Upper lobe of left lung (tissue), 6 donors: ENCODE data around the gene CIB1. TPM values are rescaled to one million over a fixed set of nuclear protein-coding genes. Genes with fewer than 3 reads are reported as not detected.

Source experiments
- ATAC-seq, 2 donors: fragments of 200-7000 bp; cut with Tn5 transposase; one replicate each; pipeline ENCODE4 v1.9.1; 2022; ENCODE audit warnings: mild to moderate bottlenecking in 2 of 2, moderate library complexity in 2 of 2; ENCODE audit not compliant: low FRiP score in 2 of 2
- DNase-seq, 2 donors: peaks; one replicate each; pipeline ENCODE4 v3.0.0-alpha.2; 2019 to 2020
- H3K27ac ChIP-seq, 4 donors: fragments of 200-600 bp; sonication (generic); one replicate each; pipeline ENCODE4 v1.5.1; 2016 to 2019
- H3K27me3 ChIP-seq, 4 donors: fragments of 200-600 bp; sonication (generic); one replicate each; pipeline ENCODE4 v1.5.1; 2017 to 2019
- H3K36me3 ChIP-seq, 4 donors: fragments of 200-600 bp; sonication (generic); one replicate each; pipeline ENCODE4 v1.5.1; 2016 to 2019
- H3K4me1 ChIP-seq, 4 donors: fragments of 200-600 bp; sonication (generic); one replicate each; pipeline ENCODE4 v1.5.1; 2018 to 2019
- H3K4me3 ChIP-seq, 4 donors: fragments of 200-600 bp; sonication (generic); one replicate each; pipeline ENCODE4 v1.5.1; 2017 to 2019; ENCODE audit warnings: mild to moderate bottlenecking in 2 of 4, moderate library complexity in 1 of 4
- H3K9me3 ChIP-seq, 4 donors: fragments of 200-600 bp; sonication (generic); one replicate each; pipeline ENCODE4 v1.5.1; 2018 to 2019
- CTCF ChIP-seq, 6 experiments: fragments of 450-650 bp in 4 of 6; fragments of 200-600 bp in 2 of 6; sonication (generic) in 2 of 6; IDR thresholded peaks; one replicate each; pipeline ENCODE4 v1.5.1; 2016 to 2019; ENCODE audit warnings: antibody characterized with exemption in 6 of 6
- EP300 ChIP-seq, 4 donors: sonication (generic); formaldehyde crosslinking; IDR thresholded peaks; one replicate each; pipeline ENCODE4 v1.5.1; 2017; ENCODE audit warnings: antibody characterized with exemption in 4 of 4, control low read depth in 2 of 4
- POLR2A ChIP-seq, 4 donors: fragments of 450-650 bp; IDR thresholded peaks; one replicate each; pipeline ENCODE4 v1.5.1; 2016 to 2017; ENCODE audit warnings: antibody characterized with exemption in 4 of 4, mild to moderate bottlenecking in 2 of 4
- POLR2AphosphoS5 ChIP-seq, 2 donors: sonication (generic); formaldehyde crosslinking; IDR thresholded peaks; one replicate each; pipeline ENCODE4 v1.5.1; 2017; ENCODE audit warnings: antibody characterized with exemption in 2 of 2
- WGBS, 2 donors: methylation state at CpG; one replicate each; pipeline ENCODE4 v1.1.5; 2017 to 2018; 5-methylcytosine and 5-hydroxymethylcytosine counted together
- total RNA-seq, 6 donors: library from RNA; depleted of rRNA in 4 of 6; stranded (reverse); fragments of >200 nt in 4 of 6; gene quantifications; one replicate each; pipeline versions ENCODE4 v1.1.0 to v1.2.1, GENCODE V29; 2016 to 2021
- donor health status: DM: no; HTN: no; CAD: no; lungs with moderate emphysema.
- donor health status: DM: no; HTN: yes; CAD: no; lungs with severe emphysema.

CIB1 gene
- total RNA-seq, 6 donors from 2014 or later: 40.9 to 89.6 (median 75.5) TPM

DNA sequence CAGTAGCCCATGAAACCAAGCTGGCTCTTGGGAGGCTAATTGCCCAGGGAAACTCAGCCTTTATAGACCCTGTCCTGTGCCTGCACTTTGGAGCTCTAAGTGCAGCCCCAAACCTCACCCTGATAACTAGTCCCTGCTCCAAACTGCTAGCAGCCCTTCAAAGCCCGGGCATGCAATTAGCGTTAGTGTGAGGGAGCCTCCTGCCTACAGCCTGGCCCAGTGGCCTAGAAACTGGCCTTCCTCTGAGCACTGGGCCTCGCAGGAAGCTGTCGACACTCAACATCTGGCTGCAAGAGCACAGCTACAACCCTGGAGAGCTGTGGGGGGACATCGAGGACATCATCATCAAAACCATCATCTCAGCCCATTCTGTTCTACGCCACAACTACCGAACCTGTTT is 24.0 kb upstream of the CIB1 start:
- no peaks in the 10 kb centered on the region for H3K36me3 ChIP-seq
- TF ChIP-seq POLR2AphosphoS5 (IDR thresholded peaks at IDR 0.05): no peak
- TF ChIP-seq POLR2A (IDR thresholded peaks at IDR 0.05): no peak
- TF ChIP-seq EP300 (IDR thresholded peaks at IDR 0.05): no peak
- no peak for TF ChIP-seq CTCF (IDR thresholded peaks at IDR 0.05)
- no peak for DNase-seq
- 86 to 90% methylated on average over 6 to 7 of the region's 7 CpGs for WGBS, 2 donors
- H3K4me1 ChIP-seq: no peaks in the 10 kb centered on the region
- no peak overlapping the region for H3K4me3 ChIP-seq
- H3K27ac ChIP-seq: no peak overlapping the region
- no peaks in the 10 kb centered on the region for H3K27me3 ChIP-seq
- H3K9me3 ChIP-seq: no peaks in the 10 kb centered on the region
- ATAC-seq: no peak

DNA sequence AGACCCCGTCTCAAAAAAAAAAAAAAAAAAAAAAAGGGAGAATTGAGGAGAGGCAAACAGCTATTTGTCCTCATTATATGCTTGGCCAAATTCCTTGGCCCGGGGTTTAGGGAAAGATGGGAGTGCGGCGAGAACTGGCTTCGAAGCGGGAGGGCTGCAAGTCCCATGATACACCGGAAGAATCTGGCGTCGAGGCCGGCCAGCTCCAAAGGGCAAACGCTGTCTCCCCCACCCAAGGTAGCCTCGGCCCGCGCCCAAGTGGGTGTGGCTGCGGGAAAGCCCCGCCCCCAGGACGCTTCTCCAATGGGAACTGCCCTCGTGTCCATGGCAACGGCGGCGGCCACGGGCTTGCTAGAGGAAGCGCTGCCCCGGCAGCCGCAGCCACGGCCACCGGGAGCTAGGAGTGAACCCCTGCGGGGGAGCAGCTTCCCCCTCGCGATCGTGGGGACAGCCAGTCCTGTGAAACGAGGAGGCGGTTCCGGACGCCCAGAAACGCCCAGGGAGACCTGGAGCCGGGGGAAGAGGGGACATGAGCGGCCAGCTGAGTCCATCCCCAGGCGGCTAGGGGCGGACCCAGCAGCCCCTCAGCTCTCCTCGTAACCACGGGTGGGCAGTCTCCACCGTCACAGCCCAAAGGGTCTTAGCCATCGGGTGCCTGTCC is 15.6 kb upstream of the CIB1 start, which contains the start of gene TTLL13:
Gene TTLL13, plus strand, starts transcription at position 354 of the 661 bp plus-strand sequence. CDS start 1,075 bp downstream, outside the sequence.
- DNase-seq: peak; percentile 97 to 98
- ATAC-seq: peak; percentile 92 to 98
- WGBS, 2 donors: 0 to 4% methylated on average over 18 to 22 of the region's 44 CpGs
- Histone ChIP-seq H3K27me3 (no peaks in the 10 kb centered on the region), H3K9me3 (no peaks in the 10 kb centered on the region), H3K4me1 (peaks cover 6 to 16% (median 7%) of the 10 kb centered on the region in 4 donors), H3K27ac (peak within 1 kb of the TSS in 3 of 4 donors; percentile 4 to 59 (median 17)), H3K4me3 (peak within 1 kb of the TSS; percentile 5 to 73 (median 64)), H3K36me3 (no peaks in the 10 kb centered on the region)
- TF ChIP-seq CTCF (IDR thresholded peaks at IDR 0.05): peak in 2 of 6 experiments; percentile 10 to 34
- TF ChIP-seq EP300 (IDR thresholded peaks at IDR 0.05): no peak
- peak in 1 of 2 donors; percentile 54 for TF ChIP-seq POLR2AphosphoS5 (IDR thresholded peaks at IDR 0.05)
- peak in 1 of 4 donors; percentile 56 for TF ChIP-seq POLR2A (IDR thresholded peaks at IDR 0.05)

DNA sequence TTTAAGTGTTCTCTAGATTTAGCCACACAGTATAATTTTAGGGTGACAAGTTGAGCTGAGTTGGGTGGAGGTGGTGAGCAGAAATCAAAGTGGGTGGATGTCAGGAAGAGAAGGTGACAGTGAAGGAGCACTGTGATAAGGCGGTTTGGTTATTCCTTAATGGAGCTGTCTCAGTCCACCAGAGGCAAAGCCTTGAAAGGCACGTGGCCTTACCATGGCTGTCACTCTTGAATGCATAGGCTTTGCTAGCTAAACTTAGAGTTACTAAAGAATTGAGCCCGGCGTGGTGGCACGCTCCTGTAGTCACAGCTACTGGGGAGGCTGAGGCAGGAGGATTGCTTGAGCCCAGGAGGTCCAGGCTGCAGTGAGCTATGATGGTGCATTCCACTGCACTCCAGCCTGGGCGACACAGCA is 15.1 kb upstream of the CIB1 start:
- ATAC-seq (no peak), DNase-seq (no peak)
- H3K27ac ChIP-seq: peak overlapping the region in 3 of 4 donors; percentile 4 to 59 (median 17)
- H3K27me3 ChIP-seq: no peaks in the 10 kb centered on the region
- H3K4me3 ChIP-seq: peak overlapping the region in 3 of 4 donors; percentile 60 to 73 (median 67)
- no peaks in the 10 kb centered on the region for H3K36me3 ChIP-seq
- no peak for TF ChIP-seq POLR2A (IDR thresholded peaks at IDR 0.05)
- no peak for TF ChIP-seq CTCF (IDR thresholded peaks at IDR 0.05)
- no peak for TF ChIP-seq POLR2AphosphoS5 (IDR thresholded peaks at IDR 0.05)
- TF ChIP-seq EP300 (IDR thresholded peaks at IDR 0.05): no peak
- no peaks in the 10 kb centered on the region for H3K9me3 ChIP-seq
- 74 to 75% methylated on average over 6 of the region's 6 CpGs for WGBS, 2 donors
- peaks cover 6 to 16% (median 7%) of the 10 kb centered on the region in 4 donors for H3K4me1 ChIP-seq

GRCh38 chr15:90243943-90244639 is 10.3 kb upstream of the CIB1 start:
- DNase-seq (no peak), ATAC-seq (no peak)
- H3K4me3 ChIP-seq: no peak overlapping the region
- H3K4me1 ChIP-seq: peaks cover 0 to 4% (median 2%) of the 10 kb centered on the region in 4 donors
- 89 to 90% methylated on average over 10 of the region's 10 CpGs for WGBS, 2 donors
- no peak overlapping the region for H3K27ac ChIP-seq
- no peaks in the 10 kb centered on the region for H3K9me3 ChIP-seq
- no peak for TF ChIP-seq CTCF (IDR thresholded peaks at IDR 0.05)
- H3K36me3 ChIP-seq: peaks cover 3 to 15% (median 11%) of the 10 kb centered on the region in 4 donors
- H3K27me3 ChIP-seq: no peaks in the 10 kb centered on the region
